ENCODE data around the gene ALDH2.
A peak's percentile ranks its signal among the peaks of the same experiment; 100 is the strongest.

The ALDH2 gene

GRCh38 chr12:111777345-111778045 lies 10.8 kb downstream of the ALDH2 start:
- Histone ChIP-seq H3F3A (ENCODE audit: low read depth) (no peaks in the 10 kb centered on the region), H3K79me2 (ENCODE audit: insufficient read depth, low read length) (no peaks in the 10 kb centered on the region), H3K27me3 (ENCODE audit: insufficient read depth, low read length, poor library complexity, severe bottlenecking) (no peaks in the 10 kb centered on the region), H3K9me2 (replicated peaks; ENCODE audit: low read depth, low read length) (no peaks in the 10 kb centered on the region), H2AFZ (ENCODE audit: low read length) (no peak overlapping the region), H4K20me1 (ENCODE audit: insufficient read depth, low read length, poor library complexity, severe bottlenecking) (no peaks in the 10 kb centered on the region), H3K4me3 (ENCODE audit: low read length, poor library complexity, severe bottlenecking) (no peak overlapping the region), H3K36me3 (ENCODE audit: insufficient read depth, low read length) (no peaks in the 10 kb centered on the region), H3K9ac (ENCODE audit: low read depth, low read length, poor library complexity, severe bottlenecking) (no peak overlapping the region), H3K4me1 (ENCODE audit: insufficient read depth, low read length, poor library complexity, severe bottlenecking) (peaks cover 8% of the 10 kb centered on the region), H3K9me3 (ENCODE audit: insufficient read depth, low read depth, low read length) (no peaks in the 10 kb centered on the region), H3K4me2 (ENCODE audit: low read depth, low read length, poor library complexity, severe bottlenecking) (no peak overlapping the region)
- TF ChIP-seq CTCF (conservative IDR thresholded peaks at IDR 0.05; ENCODE audit: low read length) (no peak), EZH2phosphoT487 (IDR thresholded peaks at IDR 0.05; ENCODE audit: borderline replicate concordance) (no peak)

- peak overlapping the region; percentile 77 for H2AFZ ChIP-seq (ENCODE audit: low read length)
- no peak overlapping the region for H3K9ac ChIP-seq (ENCODE audit: low read depth, low read length, poor library complexity, severe bottlenecking)
- peak overlapping the region; percentile 34 for H3K4me3 ChIP-seq (ENCODE audit: low read length, poor library complexity, severe bottlenecking)
- no peaks in the 10 kb centered on the region for H3K9me2 ChIP-seq (replicated peaks; ENCODE audit: low read depth, low read length)
- TF ChIP-seq EZH2phosphoT487 (IDR thresholded peaks at IDR 0.05; ENCODE audit: borderline replicate concordance) (no peak), CTCF (conservative IDR thresholded peaks at IDR 0.05; ENCODE audit: low read length) (no peak)
- H3K27me3 ChIP-seq (ENCODE audit: insufficient read depth, low read length, poor library complexity, severe bottlenecking), result no peaks in the 10 kb centered on the region
- H3K9me3 ChIP-seq (ENCODE audit: insufficient read depth, low read depth, low read length), result no peaks in the 10 kb centered on the region
- no peaks in the 10 kb centered on the region for H3F3A ChIP-seq (ENCODE audit: low read depth)
- H3K36me3 ChIP-seq (ENCODE audit: insufficient read depth, low read length), result no peaks in the 10 kb centered on the region
- H3K4me1 ChIP-seq (ENCODE audit: insufficient read depth, low read length, poor library complexity, severe bottlenecking), result peaks cover 8% of the 10 kb centered on the region
- H4K20me1 ChIP-seq (ENCODE audit: insufficient read depth, low read length, poor library complexity, severe bottlenecking), result no peaks in the 10 kb centered on the region
- no peaks in the 10 kb centered on the region for H3K79me2 ChIP-seq (ENCODE audit: insufficient read depth, low read length)
- peak overlapping the region; percentile 45 for H3K4me2 ChIP-seq (ENCODE audit: low read depth, low read length, poor library complexity, severe bottlenecking)
Measured at GRCh38 chr12:111780166-111780565, 13.4 kb downstream of the ALDH2 start.

GRCh38 chr12:111780615-111781014 lies 13.9 kb downstream of the ALDH2 start:
- TF ChIP-seq CTCF (conservative IDR thresholded peaks at IDR 0.05; ENCODE audit: low read length) (no peak), EZH2phosphoT487 (IDR thresholded peaks at IDR 0.05; ENCODE audit: borderline replicate concordance) (no peak)
- no peaks in the 10 kb centered on the region for H3K9me3 ChIP-seq (ENCODE audit: insufficient read depth, low read depth, low read length)
- peaks cover 8% of the 10 kb centered on the region for H3K4me1 ChIP-seq (ENCODE audit: insufficient read depth, low read length, poor library complexity, severe bottlenecking)
- H3K9me2 ChIP-seq (replicated peaks; ENCODE audit: low read depth, low read length), result no peaks in the 10 kb centered on the region
- H2AFZ ChIP-seq (ENCODE audit: low read length), result peak overlapping the region; percentile 77
- peak overlapping the region; percentile 45 for H3K4me2 ChIP-seq (ENCODE audit: low read depth, low read length, poor library complexity, severe bottlenecking)
- H3F3A ChIP-seq (ENCODE audit: low read depth), result no peaks in the 10 kb centered on the region
- H3K9ac ChIP-seq (ENCODE audit: low read depth, low read length, poor library complexity, severe bottlenecking), result no peak overlapping the region
- H4K20me1 ChIP-seq (ENCODE audit: insufficient read depth, low read length, poor library complexity, severe bottlenecking), result no peaks in the 10 kb centered on the region
- peak overlapping the region; percentile 34 for H3K4me3 ChIP-seq (ENCODE audit: low read length, poor library complexity, severe bottlenecking)
- no peaks in the 10 kb centered on the region for H3K27me3 ChIP-seq (ENCODE audit: insufficient read depth, low read length, poor library complexity, severe bottlenecking)
- H3K36me3 ChIP-seq (ENCODE audit: insufficient read depth, low read length), result no peaks in the 10 kb centered on the region
- H3K79me2 ChIP-seq (ENCODE audit: insufficient read depth, low read length), result no peaks in the 10 kb centered on the region

Data from Loucy (cell line).